Cardiac fibroblast (primary cell): Measurements from ENCODE around the gene GALNS.

ENCODE experiments used
- DNase-seq, 2 donors: peaks; one replicate each; pipeline versions ENCODE4 v3.0.0 to v3.0.0-alpha.2; 2010; ENCODE audit warnings: low read depth in 2 of 2
- H3K4me3 ChIP-seq, 2 donors: replicated peaks in 1 of 2; 1 replicate in 1 of 2; 2 replicates in 1 of 2; pipeline ENCODE4 v1.5.1; 2011; ENCODE audit warnings: low read depth in 2 of 2, low read length in 2 of 2, mild to moderate bottlenecking in 2 of 2, moderate library complexity in 1 of 2
- TF ChIP-seq, protein P1 (sequence below): IDR thresholded peaks from one replicate; pipeline ENCODE4 v1.5.1; 2011; ENCODE audit warnings: low read depth, mild to moderate bottlenecking, low read length, inconsistent platforms

The GALNS gene

DNA sequence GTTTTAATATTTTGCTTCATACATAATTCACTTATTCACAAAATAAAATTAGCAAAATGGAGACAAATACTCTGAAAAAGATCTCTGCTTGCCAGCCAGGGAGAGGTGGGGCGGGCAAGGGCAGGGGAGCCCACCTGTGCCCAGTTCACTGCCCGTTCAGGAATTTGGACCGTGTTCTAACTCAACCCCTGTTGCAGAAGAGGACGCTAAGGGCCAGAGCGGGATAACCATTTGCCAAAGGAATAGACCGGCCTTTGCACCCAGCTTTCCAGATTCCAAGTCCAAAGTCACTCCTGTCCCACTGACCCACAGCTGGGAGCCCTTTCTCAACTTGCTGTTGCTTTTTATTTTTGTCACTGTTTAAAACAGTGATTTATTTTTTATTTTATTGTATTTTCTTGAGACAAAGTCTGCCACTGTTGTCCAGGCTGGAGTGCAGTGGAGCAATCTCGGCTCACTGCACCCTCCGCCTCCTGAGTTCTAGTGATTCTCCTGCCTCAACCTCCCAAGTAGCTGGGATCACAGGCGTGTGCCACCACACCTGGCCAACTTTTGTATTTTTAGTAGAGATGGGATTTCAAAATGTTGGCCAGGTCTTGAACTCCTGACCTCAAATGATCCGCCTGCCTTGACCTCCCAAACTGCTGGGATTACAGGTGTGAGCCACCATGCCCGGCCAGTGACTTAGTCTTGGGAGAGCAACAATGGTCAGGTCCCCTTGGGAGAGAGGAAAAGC is 69.0 kb downstream of the GALNS start:
- DNase-seq, result no peak
- H3K4me3 ChIP-seq, result no peak overlapping the region
- TF ChIP-seq, protein P1, sequence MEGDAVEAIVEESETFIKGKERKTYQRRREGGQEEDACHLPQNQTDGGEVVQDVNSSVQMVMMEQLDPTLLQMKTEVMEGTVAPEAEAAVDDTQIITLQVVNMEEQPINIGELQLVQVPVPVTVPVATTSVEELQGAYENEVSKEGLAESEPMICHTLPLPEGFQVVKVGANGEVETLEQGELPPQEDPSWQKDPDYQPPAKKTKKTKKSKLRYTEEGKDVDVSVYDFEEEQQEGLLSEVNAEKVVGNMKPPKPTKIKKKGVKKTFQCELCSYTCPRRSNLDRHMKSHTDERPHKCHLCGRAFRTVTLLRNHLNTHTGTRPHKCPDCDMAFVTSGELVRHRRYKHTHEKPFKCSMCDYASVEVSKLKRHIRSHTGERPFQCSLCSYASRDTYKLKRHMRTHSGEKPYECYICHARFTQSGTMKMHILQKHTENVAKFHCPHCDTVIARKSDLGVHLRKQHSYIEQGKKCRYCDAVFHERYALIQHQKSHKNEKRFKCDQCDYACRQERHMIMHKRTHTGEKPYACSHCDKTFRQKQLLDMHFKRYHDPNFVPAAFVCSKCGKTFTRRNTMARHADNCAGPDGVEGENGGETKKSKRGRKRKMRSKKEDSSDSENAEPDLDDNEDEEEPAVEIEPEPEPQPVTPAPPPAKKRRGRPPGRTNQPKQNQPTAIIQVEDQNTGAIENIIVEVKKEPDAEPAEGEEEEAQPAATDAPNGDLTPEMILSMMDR, result no peak

DNA sequence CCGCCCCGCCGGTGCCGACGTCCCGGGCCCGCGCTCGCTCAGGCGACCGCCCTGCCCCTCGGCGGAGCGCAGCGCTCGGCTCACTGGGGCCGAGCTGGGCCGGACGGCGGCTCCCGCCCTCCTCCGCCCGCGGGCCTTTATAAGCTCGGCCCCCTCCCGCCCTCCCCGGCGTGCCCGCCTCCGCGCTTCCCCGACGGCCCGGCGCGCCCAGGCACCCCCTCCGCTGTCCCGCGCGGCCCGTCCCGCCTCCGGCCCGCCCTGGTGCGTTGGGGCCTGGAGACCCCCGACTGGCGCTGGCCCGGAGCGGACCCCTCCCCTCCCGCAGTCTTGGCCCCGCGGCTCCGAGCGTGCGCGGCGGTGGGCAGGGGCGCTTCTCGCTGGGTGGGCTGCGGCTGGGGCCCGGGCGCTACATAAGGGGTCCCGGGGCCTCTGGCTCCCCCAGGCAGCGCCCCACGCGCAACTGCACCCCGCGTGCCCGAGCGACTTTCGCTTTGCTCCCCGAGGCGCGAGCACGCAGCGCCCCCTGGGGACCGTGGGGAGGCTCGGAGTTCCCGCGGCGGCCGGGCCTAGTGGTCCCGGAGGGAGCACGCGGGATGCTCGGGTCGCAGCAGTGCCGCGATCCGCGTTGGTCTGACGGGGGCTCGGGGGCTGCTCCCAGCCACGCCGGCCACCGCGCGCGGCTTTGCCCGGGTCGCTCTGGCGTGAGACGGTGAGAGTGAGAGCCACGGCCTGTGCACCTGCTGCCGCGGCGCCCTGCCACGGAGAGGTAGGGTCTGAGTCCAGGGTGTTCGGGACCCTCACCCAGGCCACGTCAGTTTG is 71.4 kb downstream of the GALNS start, which contains the start of gene PIEZO1:
Gene PIEZO1, minus strand, starts transcription at position 115 of the 819 bp plus-strand sequence. CDS start 256 bp downstream, outside the sequence.
- peak within 1 kb of the TSS; percentile 59 to 71 for H3K4me3 ChIP-seq
- peak; percentile 58 to 70 for DNase-seq
- TF ChIP-seq, protein P1, result peak; percentile 60

DNA sequence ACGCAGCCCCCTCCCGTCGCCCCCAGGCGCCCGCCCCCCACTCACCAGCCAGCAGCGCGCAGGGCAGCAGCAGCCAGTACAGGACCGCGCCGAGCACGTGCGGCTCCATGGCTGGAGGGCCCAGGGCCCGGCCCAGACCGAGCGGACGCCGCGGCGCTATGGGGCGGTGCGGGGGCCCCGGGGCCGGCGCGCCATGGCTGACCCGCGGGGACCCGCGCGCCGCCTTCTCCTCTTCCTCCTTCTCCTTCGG is 72.0 kb downstream of the GALNS start:
- no peak for DNase-seq
- TF ChIP-seq, protein P1, result no peak

DNA sequence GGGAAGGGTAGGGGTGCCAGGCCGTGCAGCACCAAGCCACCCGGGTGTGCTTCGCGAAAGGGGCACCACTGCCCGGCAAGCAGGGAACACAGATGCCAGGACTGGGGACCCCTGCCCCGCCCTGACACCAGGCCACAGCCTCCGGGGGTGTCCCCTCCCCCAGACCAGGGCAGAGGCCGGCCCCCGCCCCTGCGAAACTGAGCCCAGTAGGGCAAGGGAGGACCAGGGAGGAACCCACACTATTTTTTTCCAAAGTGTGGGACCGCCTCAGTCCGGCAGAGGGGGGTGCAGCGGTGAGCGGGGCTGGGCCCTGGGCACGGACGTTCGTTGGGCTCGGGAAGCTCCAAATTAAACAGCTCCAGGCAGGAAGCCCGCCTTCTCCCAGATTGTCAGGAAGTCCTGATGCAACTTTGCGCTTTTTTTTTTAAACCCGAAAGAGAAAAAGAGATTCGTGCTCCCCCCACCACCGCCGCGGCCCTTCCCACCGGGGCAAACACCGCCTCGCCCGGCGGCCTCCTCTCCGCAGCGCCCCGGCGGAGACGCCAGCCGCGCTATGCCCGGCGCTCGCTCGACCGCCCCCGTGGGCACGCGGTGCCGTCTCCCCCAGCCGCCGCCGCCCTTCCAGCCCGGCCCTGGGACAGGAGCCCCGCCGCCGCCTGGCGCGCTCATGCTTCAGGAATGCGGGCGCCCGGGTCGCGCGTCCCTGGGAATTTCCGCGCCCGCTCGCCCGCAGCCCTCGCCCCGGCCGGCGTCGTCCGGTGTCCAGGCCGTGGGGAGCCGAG is 72.5 kb downstream of the GALNS start:
- TF ChIP-seq, protein P1, result peak; percentile 66
- DNase-seq, result peak; percentile 78 to 89
- H3K4me3 ChIP-seq, result peak overlapping the region; percentile 59 to 71

More for the DNA sequence above, 72.0 kb downstream of the GALNS start:
- peak overlapping the region; percentile 59 to 71 for H3K4me3 ChIP-seq

DNA sequence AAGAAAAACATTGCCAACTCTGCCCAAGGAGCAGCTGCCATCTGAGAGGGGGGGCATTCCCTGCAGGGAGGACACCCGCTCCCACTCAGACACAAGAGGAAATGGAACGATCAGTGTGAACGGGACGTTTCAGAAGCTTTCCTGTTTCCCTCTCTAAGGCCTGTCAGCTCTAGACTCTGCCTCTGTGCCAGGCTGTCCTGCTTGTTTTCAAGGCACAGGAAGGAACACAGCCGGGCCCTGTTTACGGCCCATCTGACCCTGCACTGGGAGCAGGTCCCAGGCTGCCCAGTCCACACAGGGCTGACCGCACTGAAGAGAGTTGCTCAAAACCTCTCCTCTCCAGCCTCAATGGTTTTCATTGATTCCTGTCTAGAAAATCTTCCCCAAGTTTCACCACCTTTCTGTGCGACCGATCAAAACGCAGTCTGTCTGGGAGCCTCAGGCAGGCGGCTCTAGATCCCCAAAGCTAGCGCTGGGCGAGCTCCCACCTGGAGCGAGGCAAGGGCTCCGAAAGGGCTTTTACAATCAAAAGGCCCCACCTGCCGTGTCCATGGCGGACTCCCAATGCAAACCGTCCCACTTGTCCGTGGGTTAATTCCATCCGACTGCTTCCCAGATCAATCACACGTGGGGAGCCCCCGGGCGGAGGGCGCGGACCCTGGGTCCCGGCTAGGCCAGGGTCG is 73.2 kb downstream of the GALNS start:
- DNase-seq, result peak; percentile 45 to 52
- peak overlapping the region; percentile 59 to 71 for H3K4me3 ChIP-seq
- TF ChIP-seq, protein P1, result no peak
